Measurements from ENCODE around the gene TCERG1L. TPM values are rescaled to one million over a fixed set of nuclear protein-coding genes. Genes with fewer than 3 reads are reported as not detected.

Gene TCERG1L
- total RNA-seq, 1 donor from 2014 or later: 3.5 TPM

- H3K9me3 ChIP-seq (ENCODE audit: insufficient read depth, low read depth, low read length): peaks cover 11% of the 10 kb centered on the region
- Mint-ChIP-seq H3K9me3 (ENCODE audit: unreplicated experiment) (peaks cover 22% of the 10 kb centered on the region), H3K27ac (ENCODE audit: unreplicated experiment) (no peak overlapping the region), H3K4me3 (ENCODE audit: unreplicated experiment) (no peak overlapping the region), H3K36me3 (ENCODE audit: low read depth, unreplicated experiment) (peaks cover 4% of the 10 kb centered on the region), H3K27me3 (ENCODE audit: low read depth, unreplicated experiment) (no peaks in the 10 kb centered on the region), H3K4me1 (ENCODE audit: low read depth, unreplicated experiment) (peaks cover 4% of the 10 kb centered on the region)
- H3K36me3 ChIP-seq (ENCODE audit: insufficient read depth, low read length): no peaks in the 10 kb centered on the region
- no peak overlapping the region for H2AFZ ChIP-seq (ENCODE audit: low read depth, low read length)
- H3K4me2 ChIP-seq (ENCODE audit: low read length): no peak overlapping the region
- no peak for TF ChIP-seq EZH2 (IDR thresholded peaks at IDR 0.05; ENCODE audit: insufficient read depth, low read length)
- no peak for TF ChIP-seq CTCF (IDR thresholded peaks at IDR 0.05; ENCODE audit: insufficient read depth, low read depth, low read length)
- H4K20me1 ChIP-seq (ENCODE audit: insufficient read depth, low read length): no peaks in the 10 kb centered on the region
- no peak overlapping the region for H3K9ac ChIP-seq (ENCODE audit: low read length)
- FAIRE-seq (no peak), DNase-seq (ENCODE audit: low read depth) (no peak)
- H3K27ac ChIP-seq (ENCODE audit: low read depth, low read length): no peak overlapping the region
- no peak overlapping the region for H3K4me3 ChIP-seq (ENCODE audit: insufficient read depth, low read depth, low read length)
- H3K27me3 ChIP-seq (ENCODE audit: insufficient read depth, low read length): no peaks in the 10 kb centered on the region
- H3K79me2 ChIP-seq (ENCODE audit: insufficient read depth, low read length): no peaks in the 10 kb centered on the region
- H3K4me1 ChIP-seq (ENCODE audit: insufficient read depth, low read length): no peaks in the 10 kb centered on the region
Observed at GRCh38 chr10:131126321-131127137, 185.0 kb downstream of the TCERG1L start.

GRCh38 chr10:131125511-131126225, 185.9 kb downstream of the TCERG1L start:
- peaks cover 22% of the 10 kb centered on the region for H3K9me3 Mint-ChIP-seq (ENCODE audit: unreplicated experiment)
- Histone ChIP-seq H3K27ac (ENCODE audit: low read depth, low read length) (no peak overlapping the region), H3K4me3 (ENCODE audit: insufficient read depth, low read depth, low read length) (no peak overlapping the region), H4K20me1 (ENCODE audit: insufficient read depth, low read length) (no peaks in the 10 kb centered on the region), H3K79me2 (ENCODE audit: insufficient read depth, low read length) (no peaks in the 10 kb centered on the region), H2AFZ (ENCODE audit: low read depth, low read length) (no peak overlapping the region), H3K36me3 (ENCODE audit: insufficient read depth, low read length) (no peaks in the 10 kb centered on the region), H3K4me2 (ENCODE audit: low read length) (no peak overlapping the region), H3K27me3 (ENCODE audit: insufficient read depth, low read length) (no peaks in the 10 kb centered on the region), H3K9ac (ENCODE audit: low read length) (no peak overlapping the region), H3K4me1 (ENCODE audit: insufficient read depth, low read length) (no peaks in the 10 kb centered on the region), H3K9me3 (ENCODE audit: insufficient read depth, low read depth, low read length) (peaks cover 17% of the 10 kb centered on the region)
- DNase-seq (ENCODE audit: low read depth): no peak
- peaks cover 2% of the 10 kb centered on the region for H3K36me3 Mint-ChIP-seq (ENCODE audit: low read depth, unreplicated experiment)
- H3K27me3 Mint-ChIP-seq (ENCODE audit: low read depth, unreplicated experiment): no peaks in the 10 kb centered on the region
- peaks cover 4% of the 10 kb centered on the region for H3K4me1 Mint-ChIP-seq (ENCODE audit: low read depth, unreplicated experiment)
- H3K27ac Mint-ChIP-seq (ENCODE audit: unreplicated experiment): no peak overlapping the region
- no peak overlapping the region for H3K4me3 Mint-ChIP-seq (ENCODE audit: unreplicated experiment)
- TF ChIP-seq EZH2 (IDR thresholded peaks at IDR 0.05; ENCODE audit: insufficient read depth, low read length) (no peak), CTCF (IDR thresholded peaks at IDR 0.05; ENCODE audit: insufficient read depth, low read depth, low read length) (no peak)
- no peak for FAIRE-seq
